Mesothelial cell of epicardium (in vitro differentiated cells): ENCODE data around the gene BRF1. TPM values are rescaled to one million over a fixed set of nuclear protein-coding genes. Genes with fewer than 3 reads are reported as not detected.
A peak's percentile ranks its signal among the peaks of the same experiment; 100 is the strongest.
"Not testable (repeated sequence)": the region's sequence is repeated elsewhere in the genome, so short reads cannot be mapped to it uniquely, and the experiment has no call there.

ENCODE experiments used
- DNase-seq, 2 experiments: peaks; one replicate each; pipeline ENCODE4 v3.0.0; 2021; ENCODE audit warnings: low spot score in 2 of 2; ENCODE audit not compliant: unreplicated experiment in 2 of 2
- H3K27ac Mint-ChIP-seq: 2 replicates; pipeline ENCODE4 v1.8.0; 2021; ENCODE audit warnings: mixed read lengths
- H3K27me3 Mint-ChIP-seq: 2 replicates; pipeline ENCODE4 v1.8.0; 2021; ENCODE audit warnings: low read depth, mixed read lengths
- H3K36me3 Mint-ChIP-seq: 2 replicates; pipeline ENCODE4 v1.8.0; 2021; ENCODE audit warnings: mixed read lengths
- H3K4me1 Mint-ChIP-seq: 2 replicates; pipeline ENCODE4 v1.8.0; 2021; ENCODE audit warnings: mixed read lengths
- H3K4me3 Mint-ChIP-seq: 2 replicates; pipeline ENCODE4 v1.8.0; 2021; ENCODE audit warnings: mild to moderate bottlenecking, moderate library complexity, mixed read lengths
- H3K9me3 Mint-ChIP-seq: 2 replicates; pipeline ENCODE4 v1.8.0; 2021; ENCODE audit warnings: mixed read lengths
- total RNA-seq: library from RNA; stranded (reverse); gene quantifications from 3 replicates; pipeline ENCODE4 v1.2.1, GENCODE V29; 2021
- TF ChIP-seq, protein P1 (sequence below): fragments of 200-600 bp; sonication (generic); IDR thresholded peaks from one replicate; pipeline ENCODE4 v1.5.0; 2021; ENCODE audit warnings: antibody characterized with exemption; ENCODE audit not compliant: unreplicated experiment

Gene BRF1
- total RNA-seq, 1 donor from 2014 or later = 78.6 TPM

DNA sequence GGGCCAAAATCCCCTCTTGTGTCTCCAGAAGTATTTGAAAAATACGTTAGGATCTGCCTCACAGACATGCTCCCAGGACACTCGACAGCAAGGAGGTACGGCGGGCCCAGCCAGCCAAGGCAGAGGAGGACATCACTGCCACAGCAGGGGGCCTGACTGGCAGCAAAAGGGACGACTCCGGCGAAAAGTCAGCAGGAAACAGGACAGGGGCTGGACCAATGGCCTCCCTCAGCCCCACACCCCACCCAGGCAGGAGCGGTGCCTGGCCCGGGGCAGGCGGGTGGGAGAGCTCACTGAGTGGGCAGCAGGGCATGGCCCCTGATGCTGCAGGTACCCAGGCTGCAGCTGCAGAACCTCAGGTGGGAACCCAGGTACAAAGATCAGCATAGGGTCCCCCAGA is 17.8 kb downstream of the BRF1 start:
- H3K4me3 Mint-ChIP-seq = no peak overlapping the region
- H3K9me3 Mint-ChIP-seq = no peaks in the 10 kb centered on the region
- H3K36me3 Mint-ChIP-seq = peaks cover 6% of the 10 kb centered on the region
- no peak for DNase-seq
- no peak overlapping the region for H3K27ac Mint-ChIP-seq
- peaks cover 4% of the 10 kb centered on the region for H3K4me1 Mint-ChIP-seq
- H3K27me3 Mint-ChIP-seq = no peaks in the 10 kb centered on the region
- TF ChIP-seq, protein P1, sequence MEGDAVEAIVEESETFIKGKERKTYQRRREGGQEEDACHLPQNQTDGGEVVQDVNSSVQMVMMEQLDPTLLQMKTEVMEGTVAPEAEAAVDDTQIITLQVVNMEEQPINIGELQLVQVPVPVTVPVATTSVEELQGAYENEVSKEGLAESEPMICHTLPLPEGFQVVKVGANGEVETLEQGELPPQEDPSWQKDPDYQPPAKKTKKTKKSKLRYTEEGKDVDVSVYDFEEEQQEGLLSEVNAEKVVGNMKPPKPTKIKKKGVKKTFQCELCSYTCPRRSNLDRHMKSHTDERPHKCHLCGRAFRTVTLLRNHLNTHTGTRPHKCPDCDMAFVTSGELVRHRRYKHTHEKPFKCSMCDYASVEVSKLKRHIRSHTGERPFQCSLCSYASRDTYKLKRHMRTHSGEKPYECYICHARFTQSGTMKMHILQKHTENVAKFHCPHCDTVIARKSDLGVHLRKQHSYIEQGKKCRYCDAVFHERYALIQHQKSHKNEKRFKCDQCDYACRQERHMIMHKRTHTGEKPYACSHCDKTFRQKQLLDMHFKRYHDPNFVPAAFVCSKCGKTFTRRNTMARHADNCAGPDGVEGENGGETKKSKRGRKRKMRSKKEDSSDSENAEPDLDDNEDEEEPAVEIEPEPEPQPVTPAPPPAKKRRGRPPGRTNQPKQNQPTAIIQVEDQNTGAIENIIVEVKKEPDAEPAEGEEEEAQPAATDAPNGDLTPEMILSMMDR = no peak

DNA sequence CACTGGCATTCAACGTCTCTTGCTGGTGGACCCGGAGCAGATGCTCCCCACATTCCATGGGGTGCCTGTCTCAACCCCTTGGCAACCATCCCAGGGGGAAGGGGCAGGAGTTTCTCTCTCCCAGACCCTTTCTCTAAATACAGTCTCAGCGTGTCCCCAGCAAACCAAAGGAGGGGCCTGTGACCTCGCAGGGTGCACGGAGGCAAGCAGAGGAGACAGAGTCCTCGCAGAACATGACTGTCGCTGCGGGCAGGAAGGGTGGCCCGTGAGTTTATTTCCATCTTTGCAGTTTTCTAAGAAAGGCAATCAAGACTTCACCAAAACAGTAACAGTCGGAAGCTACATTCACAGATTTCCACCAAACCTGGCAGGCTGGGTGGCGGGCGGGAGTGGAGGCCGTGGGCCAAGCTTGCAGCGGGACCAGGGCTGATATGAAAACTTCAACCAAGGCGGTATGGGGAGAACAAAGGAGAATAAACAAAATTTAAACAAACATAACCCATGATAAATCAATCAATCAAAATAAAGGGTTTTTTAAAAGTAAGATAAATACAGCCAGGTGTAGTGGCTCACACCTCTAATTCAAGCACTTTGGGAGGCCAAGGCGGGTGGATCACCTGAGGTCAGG is 18.6 kb downstream of the BRF1 start:
- no peak overlapping the region for H3K4me3 Mint-ChIP-seq
- H3K4me1 Mint-ChIP-seq = peaks cover 7% of the 10 kb centered on the region
- H3K27ac Mint-ChIP-seq = peak overlapping the region; percentile 65
- TF ChIP-seq, protein P1 = peak; percentile 14
- no peaks in the 10 kb centered on the region for H3K27me3 Mint-ChIP-seq
- H3K36me3 Mint-ChIP-seq = peaks cover 6% of the 10 kb centered on the region
- no peaks in the 10 kb centered on the region for H3K9me3 Mint-ChIP-seq
- DNase-seq = no peak

DNA sequence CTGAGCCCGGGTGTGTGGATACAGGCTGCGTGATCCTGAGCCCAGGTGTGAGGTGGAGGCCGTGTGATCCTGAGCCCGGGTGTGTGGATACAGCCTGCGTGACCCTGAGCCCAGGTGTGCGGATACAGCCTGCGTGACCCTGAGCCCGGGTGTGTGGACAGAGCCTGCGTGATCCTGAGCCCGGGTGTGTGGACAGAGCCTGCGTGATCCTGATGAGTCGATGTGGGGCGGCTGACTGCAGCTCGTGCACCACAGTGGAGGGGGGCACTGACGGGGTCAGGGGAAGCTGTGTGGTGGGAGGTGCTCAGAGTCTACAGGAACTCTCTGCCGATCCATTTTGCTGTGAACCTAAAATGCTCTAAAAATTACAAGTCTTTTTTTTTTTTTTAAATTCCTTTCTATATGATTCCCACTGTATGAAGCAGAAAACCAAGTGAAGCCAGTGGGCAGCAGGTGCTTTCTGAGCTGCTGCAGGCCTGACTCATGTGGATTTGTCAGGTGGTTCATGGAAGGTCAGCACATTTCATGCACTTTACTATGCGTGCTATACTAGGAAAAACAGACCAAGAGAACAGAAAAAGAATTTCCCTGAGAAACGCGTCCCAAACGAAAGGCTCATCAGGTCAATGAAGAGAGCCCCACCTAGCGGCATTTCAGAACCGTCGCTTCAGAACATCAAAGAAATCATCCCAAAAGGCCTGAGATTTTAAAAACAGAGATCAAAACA is 19.3 kb downstream of the BRF1 start:
- no peak for DNase-seq

DNA sequence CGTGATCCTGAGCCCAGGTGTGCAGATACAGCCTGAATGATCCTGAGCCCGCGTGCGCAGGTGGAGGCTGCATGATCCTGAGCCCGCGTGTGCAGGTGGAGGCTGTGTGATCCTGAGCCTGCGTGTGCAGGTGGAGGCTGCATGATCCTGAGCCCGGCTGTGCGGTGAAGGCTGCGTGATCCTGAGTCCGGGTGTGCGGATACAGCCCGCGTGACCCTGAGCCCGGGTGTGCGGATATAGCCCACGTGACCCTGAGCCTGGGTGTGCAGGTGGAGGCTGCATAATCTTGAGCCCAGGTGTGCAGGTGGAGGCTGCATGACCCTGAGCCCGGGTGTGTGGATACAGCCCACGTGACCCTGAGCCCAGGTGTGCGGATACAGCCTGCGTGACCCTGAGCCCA is 20.3 kb downstream of the BRF1 start:
- no peaks in the 10 kb centered on the region for H3K27me3 Mint-ChIP-seq
- H3K4me3 Mint-ChIP-seq = no peak overlapping the region
- peaks cover 3% of the 10 kb centered on the region for H3K36me3 Mint-ChIP-seq
- H3K9me3 Mint-ChIP-seq = no peaks in the 10 kb centered on the region
- H3K27ac Mint-ChIP-seq = no peak overlapping the region
- TF ChIP-seq, protein P1 = no peak
- no peak for DNase-seq
- peaks cover 9% of the 10 kb centered on the region for H3K4me1 Mint-ChIP-seq

More for the DNA sequence above, 19.3 kb downstream of the BRF1 start:
- H3K4me1 Mint-ChIP-seq = peaks cover 7% of the 10 kb centered on the region
- peak overlapping the region; percentile 65 for H3K27ac Mint-ChIP-seq
- TF ChIP-seq, protein P1 = peak; percentile 34
- H3K36me3 Mint-ChIP-seq = peaks cover 6% of the 10 kb centered on the region
- no peaks in the 10 kb centered on the region for H3K27me3 Mint-ChIP-seq
- H3K4me3 Mint-ChIP-seq = no peak overlapping the region
- H3K9me3 Mint-ChIP-seq = no peaks in the 10 kb centered on the region

DNA sequence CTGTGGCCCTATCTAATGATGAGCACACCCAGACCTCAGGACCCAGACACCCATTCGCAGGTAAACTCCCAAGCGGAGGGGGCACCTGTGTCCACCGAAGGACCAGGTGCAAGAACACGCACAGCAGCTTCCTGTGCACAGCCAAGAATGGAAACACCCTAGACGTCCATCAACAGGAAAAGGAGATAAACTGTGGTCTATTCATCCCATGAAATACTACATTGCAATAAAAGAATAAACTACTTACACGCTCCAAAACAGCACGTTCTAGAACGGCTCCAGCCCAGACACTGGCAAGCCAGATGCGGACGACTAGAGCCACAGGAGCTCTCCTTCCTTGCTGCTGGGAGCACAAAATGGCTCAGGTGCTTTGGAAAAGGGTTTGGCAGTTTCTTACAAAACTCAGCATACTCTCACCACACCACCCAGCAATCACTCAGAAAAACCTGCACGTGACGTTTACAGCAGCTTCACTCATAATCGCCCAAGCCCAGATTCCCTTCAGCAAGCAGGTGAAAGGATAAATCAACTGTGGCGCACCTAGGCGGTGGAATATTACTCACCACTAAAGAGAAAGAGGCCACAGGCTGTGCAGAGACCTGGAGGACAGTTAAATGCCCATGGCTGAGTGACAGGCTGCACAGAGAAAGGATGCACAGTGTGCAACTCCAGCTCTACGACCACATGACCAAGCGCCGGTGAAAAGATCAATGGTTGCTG is 21.0 kb downstream of the BRF1 start:
- no peak overlapping the region for H3K4me3 Mint-ChIP-seq
- no peaks in the 10 kb centered on the region for H3K9me3 Mint-ChIP-seq
- no peak overlapping the region for H3K27ac Mint-ChIP-seq
- no peaks in the 10 kb centered on the region for H3K27me3 Mint-ChIP-seq
- DNase-seq = no peak
- H3K4me1 Mint-ChIP-seq = peaks cover 16% of the 10 kb centered on the region
- TF ChIP-seq, protein P1 = no peak
- no peaks in the 10 kb centered on the region for H3K36me3 Mint-ChIP-seq

DNA sequence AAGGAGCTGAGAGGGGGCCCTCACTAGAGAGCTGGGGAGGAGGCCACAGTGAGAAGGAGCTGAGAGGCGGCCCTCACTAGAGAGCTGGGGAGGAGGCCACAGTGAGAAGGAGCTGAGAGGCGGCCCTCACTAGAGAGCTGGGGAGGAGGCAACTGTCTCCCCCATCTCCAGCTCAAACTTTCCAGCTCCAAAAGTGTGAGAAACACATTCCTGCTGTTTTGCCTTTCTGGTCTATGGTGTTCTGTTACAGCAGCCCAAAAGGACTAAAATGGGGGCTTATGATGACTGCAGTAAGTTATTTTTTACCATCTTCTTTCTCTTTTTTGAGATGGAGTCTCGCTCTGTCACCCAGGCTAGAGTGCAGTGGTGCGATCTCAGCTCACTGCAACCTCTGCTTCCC is 23.4 kb downstream of the BRF1 start:
- H3K27me3 Mint-ChIP-seq, H3K9me3 Mint-ChIP-seq, H3K4me3 Mint-ChIP-seq, H3K36me3 Mint-ChIP-seq, DNase-seq: not testable (repeated sequence)
- H3K27ac Mint-ChIP-seq = peak overlapping the region; percentile 53
- H3K4me1 Mint-ChIP-seq = peaks cover 30% of the 10 kb centered on the region
